HG03521 (cell line): ENCODE results near the gene RDH11.
"Not testable (repeated sequence)": the region's sequence is repeated elsewhere in the genome, so short reads cannot be mapped to it uniquely, and the experiment has no call there.

Source experiments
- ATAC-seq: cut with Tn5 transposase; IDR thresholded peaks from one replicate; pipeline ENCODE4 v1.9.1; 2021; ENCODE audit warnings: mild to moderate bottlenecking, moderate library complexity; ENCODE audit not compliant: unreplicated experiment

The RDH11 gene

DNA sequence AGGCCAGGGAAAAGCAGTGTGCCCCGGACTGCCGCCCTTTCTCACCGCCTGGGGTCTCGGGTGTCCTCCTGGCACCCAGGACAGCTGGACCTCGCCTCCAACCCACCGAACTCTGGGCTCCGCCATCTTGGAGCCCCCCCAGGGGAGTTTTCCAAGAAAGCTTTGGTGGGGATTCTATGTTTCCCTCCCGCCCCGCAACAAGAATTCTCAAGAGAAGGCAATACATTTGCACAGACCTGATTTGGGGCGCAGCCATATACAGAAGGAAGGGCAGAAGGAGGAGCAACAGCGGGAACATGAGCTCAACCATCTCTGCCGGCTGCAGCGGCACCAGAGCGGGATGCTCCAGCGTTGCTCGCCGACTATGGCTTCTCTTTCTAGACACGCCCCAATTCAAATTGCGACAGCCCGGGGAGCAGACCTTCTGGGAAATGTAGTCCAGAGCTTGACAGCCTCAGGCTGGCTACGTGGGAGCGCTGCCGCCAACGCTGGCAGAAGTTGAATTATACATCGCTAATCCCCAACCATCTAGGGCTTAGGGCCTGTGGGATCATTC lies at the start of gene RDH11:
TSS of gene RDH11 (minus strand) at position 371 of the 556 bp plus-strand sequence. CDS start at position 310, 61 bp downstream.
- peak; percentile 72 for ATAC-seq

DNA sequence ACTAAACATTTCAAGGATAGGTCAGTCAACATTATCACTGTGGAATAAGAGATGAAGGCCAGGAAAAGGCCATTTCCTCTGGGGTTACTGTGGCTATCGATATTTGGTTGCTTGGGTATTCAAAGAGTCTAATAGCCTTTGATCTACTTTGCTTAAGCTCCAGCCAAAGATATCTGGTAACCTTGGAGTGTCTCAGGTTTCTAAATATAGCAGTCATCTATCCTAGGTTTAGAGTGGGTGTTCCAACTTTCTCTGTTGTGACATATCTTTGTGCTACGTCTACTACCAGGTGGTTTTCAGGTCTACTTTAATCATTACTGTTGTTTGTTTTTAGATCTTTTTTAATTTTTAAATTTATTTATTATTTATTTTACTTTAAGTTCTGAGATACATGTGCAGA lies 48.5 kb upstream of the RDH11 start:
- no peak for ATAC-seq

GRCh38 chr14:67738740-67739504 lies 43.4 kb upstream of the RDH11 start:
- no peak for ATAC-seq

DNA sequence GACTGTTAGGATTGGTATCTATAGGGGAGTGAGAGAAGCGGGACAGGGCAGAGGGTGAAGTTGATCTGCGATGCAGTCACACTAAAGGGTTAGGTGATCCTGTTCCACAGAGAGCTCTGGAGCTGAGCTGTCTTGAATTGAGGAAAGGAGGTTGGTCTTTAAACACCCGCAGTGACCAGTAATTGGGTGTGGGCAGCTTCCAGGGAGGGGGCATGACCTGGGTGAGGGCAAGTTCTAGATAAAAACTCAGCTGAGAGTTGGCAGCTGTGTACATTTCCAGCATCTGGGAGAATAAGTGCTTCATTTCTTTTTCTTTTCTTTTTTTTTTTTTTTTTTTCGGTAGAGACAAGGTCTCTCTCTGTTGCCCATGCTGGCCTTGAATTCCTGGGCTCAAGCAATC lies 41.2 kb upstream of the RDH11 start:
- no peak for ATAC-seq

GRCh38 chr14:67735336-67736147 lies 40.0 kb upstream of the RDH11 start:
- no peak for ATAC-seq

DNA sequence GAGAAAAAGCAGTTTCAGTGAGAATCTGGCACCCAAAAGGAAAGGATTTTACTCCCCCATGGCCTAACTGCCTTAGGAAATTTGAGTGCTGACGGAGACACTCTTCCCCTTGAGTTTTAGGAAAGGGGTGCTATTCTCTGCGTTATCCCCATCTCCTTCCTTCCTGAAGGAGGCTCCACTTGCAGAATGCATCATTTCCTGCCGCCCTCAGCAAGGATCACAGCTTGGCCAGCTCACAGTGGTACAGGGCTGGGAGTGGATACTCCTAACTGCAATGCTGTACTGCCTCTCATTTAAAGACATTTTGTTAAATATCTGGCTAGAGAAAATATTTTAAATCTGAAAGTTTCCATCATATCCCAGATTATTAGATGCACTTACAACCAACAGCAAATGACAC lies 39.1 kb upstream of the RDH11 start:
- no peak for ATAC-seq

- ATAC-seq, result no peak
Observed at GRCh38 chr14:67733616-67734015, 38.1 kb upstream of the RDH11 start.

- no peak for ATAC-seq
Observed at GRCh38 chr14:67729072-67729885, 33.7 kb upstream of the RDH11 start.

GRCh38 chr14:67728258-67728657 lies 32.7 kb upstream of the RDH11 start:
- ATAC-seq, result no peak

- ATAC-seq, result no peak
Observed at GRCh38 chr14:67727361-67727760, 31.8 kb upstream of the RDH11 start.

DNA sequence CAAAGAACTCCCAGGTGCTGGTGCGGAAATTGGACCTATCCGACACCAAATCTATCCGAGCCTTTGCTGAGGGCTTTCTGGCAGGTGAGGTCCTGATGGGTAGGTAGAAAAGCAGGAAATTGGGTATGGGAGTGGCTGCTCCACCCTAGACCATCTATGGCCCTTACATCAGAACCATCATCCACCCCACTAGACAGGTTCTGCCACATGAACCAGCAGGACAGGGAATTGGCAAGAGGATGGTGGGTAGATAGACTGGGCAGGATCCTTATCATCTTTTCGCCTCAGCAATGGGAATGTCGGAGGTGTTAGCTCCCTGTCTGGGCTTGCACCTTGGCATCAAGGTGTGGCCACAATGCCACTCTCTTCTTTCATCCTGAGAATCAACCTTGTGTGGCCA lies 29.6 kb upstream of the RDH11 start:
- ATAC-seq, result no peak

GRCh38 chr14:67722293-67722692 lies 26.7 kb upstream of the RDH11 start:
- no peak for ATAC-seq

GRCh38 chr14:67721875-67722274 lies 26.3 kb upstream of the RDH11 start:
- no peak for ATAC-seq

DNA sequence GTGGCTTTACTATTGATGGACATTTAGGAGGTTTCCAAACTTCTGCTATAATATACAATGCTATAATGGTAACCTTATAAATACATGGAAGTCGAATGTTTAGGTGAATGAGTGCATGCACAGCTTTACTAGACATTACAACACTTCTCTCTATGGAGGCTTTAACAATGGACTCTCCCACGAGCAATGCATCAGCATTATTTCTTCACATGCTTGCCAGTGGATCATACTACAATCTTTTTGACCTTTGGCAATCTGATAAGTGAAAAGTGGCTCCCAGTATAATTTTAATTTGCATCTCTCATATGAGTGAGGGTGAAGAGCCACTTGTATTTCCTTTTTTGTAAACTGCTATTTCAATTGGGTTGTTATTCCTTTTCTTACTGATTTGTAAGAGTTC lies 24.3 kb upstream of the RDH11 start:
- ATAC-seq, result no peak

DNA sequence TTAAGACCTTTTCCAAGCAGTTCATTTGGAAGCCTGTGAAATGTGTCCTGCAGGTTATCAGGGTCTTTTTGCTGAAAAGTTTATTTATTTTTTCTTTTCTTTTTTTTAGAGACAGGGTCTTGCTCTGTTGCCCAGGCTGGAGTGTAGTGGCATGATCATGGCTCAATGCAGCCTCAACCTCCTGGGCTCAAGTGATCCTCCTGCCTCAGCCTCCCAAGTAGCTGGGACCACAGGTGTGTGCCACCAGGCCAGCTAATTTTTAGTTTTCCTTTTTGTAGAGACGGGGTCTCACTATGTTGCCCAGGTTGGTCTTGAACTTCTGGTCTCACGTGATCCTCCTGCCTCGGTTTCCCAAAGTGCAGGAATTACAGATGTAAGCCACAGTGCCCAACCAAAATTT lies 23.8 kb upstream of the RDH11 start:
- not testable (repeated sequence) for ATAC-seq

- ATAC-seq, result no peak
Observed at GRCh38 chr14:67718265-67718664, 22.7 kb upstream of the RDH11 start.

DNA sequence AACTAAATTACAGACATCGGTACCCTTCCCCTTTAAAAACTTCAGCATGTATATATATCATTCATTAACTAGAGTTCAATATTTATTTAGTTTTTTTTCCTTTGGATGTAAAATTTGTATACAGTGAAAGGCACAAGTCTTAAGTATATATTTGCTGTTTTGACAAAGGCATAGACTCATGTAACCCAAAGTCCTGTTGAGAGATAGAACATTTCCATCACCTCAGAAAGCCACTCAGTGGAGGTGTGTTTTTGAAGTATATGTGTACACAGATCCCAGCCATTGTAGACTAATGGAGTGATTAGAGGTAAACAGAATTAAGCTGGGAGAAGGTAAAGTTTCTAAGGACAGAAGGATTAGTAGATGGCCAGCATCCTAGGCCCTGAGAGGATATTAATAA lies 21.5 kb upstream of the RDH11 start:
- ATAC-seq, result no peak

GRCh38 chr14:67710209-67710608 lies 14.6 kb upstream of the RDH11 start:
- no peak for ATAC-seq

- ATAC-seq, result not testable (repeated sequence)
Observed at GRCh38 chr14:67709796-67710195, 14.2 kb upstream of the RDH11 start.

DNA sequence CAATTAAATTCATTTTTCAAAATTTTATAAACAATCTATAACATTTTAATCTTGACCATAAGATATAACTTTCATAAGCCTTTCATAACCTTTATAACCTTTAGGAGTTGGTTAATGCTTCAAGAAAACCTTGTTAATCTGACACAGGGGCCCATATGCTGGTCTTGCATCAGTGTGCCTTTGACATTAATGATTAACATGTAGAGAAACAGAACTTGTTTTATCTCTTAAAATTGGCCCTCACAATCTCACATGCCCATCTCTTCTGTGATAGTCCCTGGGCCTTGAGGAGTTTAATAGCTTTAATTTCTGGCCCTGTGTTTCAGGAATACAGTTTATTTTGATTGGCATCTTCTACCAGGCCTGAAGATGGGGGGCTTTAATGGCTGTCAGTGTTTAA lies 13.8 kb upstream of the RDH11 start:
- ATAC-seq, result not testable (repeated sequence)

- no peak for ATAC-seq
Observed at GRCh38 chr14:67705211-67705610, 9.6 kb upstream of the RDH11 start.
